A549 (cell line): ENCODE results near the gene MBD3L5. TPM values are rescaled to one million over a fixed set of nuclear protein-coding genes. Genes with fewer than 3 reads are reported as not detected.

Experiments used
- ATAC-seq, 2 experiments: fragments of 200-7000 bp in 1 of 2; fragments of >200 bp in 1 of 2; cut with Nextera tagmentation in 1 of 2; cut with Tn5 transposase in 1 of 2; 3 replicates each; pipeline versions ENCODE4 v1.8.0 to v1.9.1; 2018 to 2020; ENCODE audit warnings: mild to moderate bottlenecking in 1 of 2, moderate library complexity in 1 of 2
- CTCF ChIA-PET: fragments of 300-600 bp; sonication (Branson Sonifier 250); formaldehyde crosslinking; extraction: SDS; loops from one replicate; lab custom pipeline; 2021; ENCODE audit warnings: antibody characterized with exemption, inconsistent platforms; lab: Yijun Ruan, JAX
- POLR2A ChIA-PET: fragments of 350-600 bp; formaldehyde crosslinking; extraction: SDS; loops from one replicate; lab custom pipeline; 2021; ENCODE audit warnings: antibody characterized with exemption, inconsistent platforms; lab: Yijun Ruan, JAX
- DNase-seq, 2 experiments: peaks; one replicate each; pipeline versions ENCODE4 v3.0.0 to v3.0.0-alpha.2; 2011 to 2016; ENCODE audit warnings: low read depth in 1 of 2, low spot score in 1 of 2
- FAIRE-seq: peaks from 2 replicates; lab custom pipeline; 2011; peaks lifted over from hg19 to GRCh38; lab: Jason Lieb, UNC
- H3K27ac ChIP-seq, 2 experiments: fragments of >200 bp; sonication (Bioruptor Twin); formaldehyde crosslinking; 3 replicates each; pipeline ENCODE4 v1.5.1; 2016 to 2017
- H3K4me1 ChIP-seq: fragments of >200 bp; sonication (Bioruptor Twin); formaldehyde crosslinking; 3 replicates; pipeline ENCODE4 v1.6.1; 2016
- H3K4me2 ChIP-seq: fragments of >200 bp; sonication (Bioruptor Twin); formaldehyde crosslinking; 3 replicates; pipeline ENCODE4 v1.6.1; 2016
- H3K4me3 ChIP-seq: fragments of >200 bp; sonication (Bioruptor Twin); formaldehyde crosslinking; 3 replicates; pipeline ENCODE4 v1.5.1; 2016
- H3K9me3 ChIP-seq: fragments of >200 bp; sonication (Bioruptor Twin); formaldehyde crosslinking; 3 replicates; pipeline ENCODE4 v1.6.1; 2016
- FOSL2 ChIP-seq, 2 experiments: fragments of 450-650 bp in 1 of 2; fragments of >200 bp in 1 of 2; sonication (Bioruptor Twin) in 1 of 2; formaldehyde crosslinking; IDR thresholded peaks; 2 replicates each; pipeline versions ENCODE4 v1.5.0 to v1.6.1; 2016 to 2020; ENCODE audit warnings: mild to moderate bottlenecking in 1 of 2, moderate library complexity in 1 of 2
- ZC3H11A ChIP-seq: fragments of 450-650 bp; IDR thresholded peaks from 2 replicates; pipeline ENCODE4 v1.6.1; 2014; ENCODE audit warnings: antibody characterized with exemption, mild to moderate bottlenecking
- WGBS: methylation state at CpG from one replicate; pipeline ENCODE4 v1.1.6; 2017; ENCODE audit errors: missing lambda C conversion rate; 5-methylcytosine and 5-hydroxymethylcytosine counted together
- polyA plus RNA-seq, 4 experiments: library from polyadenylated mRNA; depleted of rRNA in 3 of 4; stranded (reverse); fragments of >200 nt; fragmentation: RNase III in 1 of 4; extraction: RNeasy Plus Mini Kit Qiagen cat#74134 plus additional on column Dnase treatment in 1 of 4; gene quantifications; 2 replicates in 3 of 4; 3 replicates in 1 of 4; pipeline ENCODE4 v1.2.3, GENCODE V29; 2011 to 2017

Gene MBD3L5
- polyA plus RNA-seq, 2 of the 4 experiments (the other 2 are of a cell fraction): not detected

DNA sequence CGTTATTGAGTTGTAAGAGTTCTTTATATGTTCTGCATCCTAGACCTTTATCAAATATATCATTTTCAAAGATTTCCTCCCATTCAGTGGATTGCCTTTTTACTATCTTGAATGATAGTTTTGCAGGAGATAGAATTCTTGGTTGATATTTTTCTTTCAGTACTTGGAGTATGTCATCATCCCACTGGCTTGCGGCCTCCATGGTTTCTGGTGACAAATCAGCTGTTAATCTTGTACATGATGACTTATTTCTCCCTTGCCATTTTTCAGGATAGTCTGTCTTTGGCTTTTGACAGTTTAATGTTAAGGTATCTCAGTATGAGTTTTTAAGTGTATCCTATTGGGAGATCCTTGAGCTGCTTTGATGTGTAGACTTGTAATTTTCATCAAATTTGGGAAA is 47.6 kb downstream of the MBD3L5 start:
- ATAC-seq (no peak), FAIRE-seq (no peak), DNase-seq (peak in 1 of 2 experiments; percentile 33)
- Histone ChIP-seq H3K4me3 (no peak overlapping the region), H3K4me2 (no peak overlapping the region), H3K4me1 (no peaks in the 10 kb centered on the region), H3K27ac (no peak overlapping the region), H3K9me3 (peaks cover 83% of the 10 kb centered on the region)
- TF ChIP-seq FOSL2 (IDR thresholded peaks at IDR 0.05): no peak
- TF ChIP-seq FOSL2 (CRISPR knock-in tag; IDR thresholded peaks at IDR 0.05): 0 out of 2 replicates have a peak, but pooled peaks have one; percentile 22
- no peak for TF ChIP-seq ZC3H11A
- ChIA-PET CTCF (no interaction called here), POLR2A (no interaction called here)
- 92% methylated on average over 2 of the region's 2 CpGs for WGBS

Other genes with a start within 250 kb of the MBD3L5 start
- 3.6 and 4.2 TPM in 2 replicates for gene ADGRE1, start 143.0 kb upstream of the MBD3L5 start, polyA plus RNA-seq (2011; rRNA removed)
- 4.8 to 6.6 TPM (median 5.0 TPM) in 3 replicates for gene ADGRE1, start 143.0 kb upstream of the MBD3L5 start, polyA plus RNA-seq (2017; fragmentation: RNase III; extraction: RNeasy Plus Mini Kit Qiagen cat#74134 plus additional on column Dnase treatment)
- gene MBD3L2B, start 9.1 kb upstream of the MBD3L5 start, polyA plus RNA-seq (2011; rRNA removed): not detected in 2 replicates
- gene MBD3L2B, start 9.1 kb upstream of the MBD3L5 start, polyA plus RNA-seq (2017; fragmentation: RNase III; extraction: RNeasy Plus Mini Kit Qiagen cat#74134 plus additional on column Dnase treatment): not detected in 3 replicates
- gene MBD3L4, start 9.6 kb downstream of the MBD3L5 start, polyA plus RNA-seq (2011; rRNA removed): not detected in 2 replicates
- gene MBD3L4, start 9.6 kb downstream of the MBD3L5 start, polyA plus RNA-seq (2017; fragmentation: RNase III; extraction: RNeasy Plus Mini Kit Qiagen cat#74134 plus additional on column Dnase treatment): not detected in 3 replicates
- gene MBD3L2, start 18.7 kb downstream of the MBD3L5 start, polyA plus RNA-seq (2011; rRNA removed): not detected in 2 replicates
- gene MBD3L2, start 18.7 kb downstream of the MBD3L5 start, polyA plus RNA-seq (2017; fragmentation: RNase III; extraction: RNeasy Plus Mini Kit Qiagen cat#74134 plus additional on column Dnase treatment): not detected in 3 replicates
- not detected in 2 replicates for gene MBD3L3, start 28.1 kb downstream of the MBD3L5 start, polyA plus RNA-seq (2011; rRNA removed)
- gene MBD3L3, start 28.1 kb downstream of the MBD3L5 start, polyA plus RNA-seq (2017; fragmentation: RNase III; extraction: RNeasy Plus Mini Kit Qiagen cat#74134 plus additional on column Dnase treatment): not detected in 3 replicates
- gene ZNF557, start 39.1 kb downstream of the MBD3L5 start, polyA plus RNA-seq (2011; rRNA removed): 4.2 and 5.0 TPM in 2 replicates
- gene ZNF557, start 39.1 kb downstream of the MBD3L5 start, polyA plus RNA-seq (2017; fragmentation: RNase III; extraction: RNeasy Plus Mini Kit Qiagen cat#74134 plus additional on column Dnase treatment): 2.3 to 2.4 TPM (median 2.3 TPM) in 3 replicates